Cardiac fibroblast (primary cell): ENCODE results near the gene TULP1.

Source experiments
- DNase-seq, 2 donors: peaks; one replicate each; pipeline versions ENCODE4 v3.0.0 to v3.0.0-alpha.2; 2010; ENCODE audit warnings: low read depth in 2 of 2
- H3K4me3 ChIP-seq, 2 donors: replicated peaks in 1 of 2; 1 replicate in 1 of 2; 2 replicates in 1 of 2; pipeline ENCODE4 v1.5.1; 2011; ENCODE audit warnings: low read depth in 2 of 2, low read length in 2 of 2, mild to moderate bottlenecking in 2 of 2, moderate library complexity in 1 of 2
- CTCF ChIP-seq: IDR thresholded peaks from one replicate; pipeline ENCODE4 v1.5.1; 2011; ENCODE audit warnings: low read depth, mild to moderate bottlenecking, low read length, inconsistent platforms

Gene TULP1

GRCh38 chr6:35490821-35491557, 21.7 kb downstream of the TULP1 start:
- no peak for TF ChIP-seq CTCF
- no peak for DNase-seq
- H3K4me3 ChIP-seq, result no peak overlapping the region

GRCh38 chr6:35489995-35490791, 22.5 kb downstream of the TULP1 start:
- H3K4me3 ChIP-seq, result peak overlapping the region in 1 of 2 donors; percentile 26
- TF ChIP-seq CTCF, result no peak

GRCh38 chr6:35489066-35489465, 23.6 kb downstream of the TULP1 start:
- H3K4me3 ChIP-seq, result no peak overlapping the region
- no peak for TF ChIP-seq CTCF

More at GRCh38 chr6:35489995-35490791, 22.5 kb downstream of the TULP1 start:
- DNase-seq, result peak; percentile 59 to 80

GRCh38 chr6:35488517-35488862, 24.2 kb downstream of the TULP1 start:
- no peak for TF ChIP-seq CTCF
- no peak for DNase-seq
- H3K4me3 ChIP-seq, result no peak overlapping the region

More at GRCh38 chr6:35489066-35489465, 23.6 kb downstream of the TULP1 start:
- DNase-seq, result no peak

- no peak for TF ChIP-seq CTCF
- DNase-seq, result peak; percentile 50 to 62
- H3K4me3 ChIP-seq, result no peak overlapping the region
These were observed 24.8 kb downstream of the TULP1 start for GRCh38 chr6:35487658-35488516.

GRCh38 chr6:35486005-35486925, 26.4 kb downstream of the TULP1 start:
- peak; percentile 39 to 63 for DNase-seq
- no peak overlapping the region for H3K4me3 ChIP-seq
- TF ChIP-seq CTCF, result no peak
